HCT116 (cell line): Measurements from ENCODE around the gene ATP6V0D1. TPM values are rescaled to one million over a fixed set of nuclear protein-coding genes. Genes with fewer than 3 reads are reported as not detected.

Source experiments
- ATAC-seq: fragments of 200-7000 bp; cut with Tn5 transposase; 2 replicates; pipeline ENCODE4 v1.9.1; 2020; ENCODE audit warnings: mild to moderate bottlenecking, moderate library complexity
- BruUV-seq: library from RNA; stranded (reverse); fragments of 400-500 nt; replicated peaks from 2 replicates; lab custom pipeline; 2021; lab: Mats Ljungman, UMichigan
- CTCF ChIA-PET: fragments of 300-600 bp; sonication (Branson Sonifier 250); formaldehyde crosslinking; loops from one replicate; lab custom pipeline; 2021; ENCODE audit warnings: antibody characterized with exemption; lab: Charles Lee
- POLR2A ChIA-PET: fragments of 300-600, 350-600 bp; sonication (Branson Sonifier 250); formaldehyde crosslinking; loops from one replicate; lab custom pipeline; 2021; ENCODE audit warnings: antibody characterized with exemption; lab: Charles Lee
- RAD21 ChIA-PET, 2 experiments: fragments of 300-600 bp; sonication (Branson Sonifier 250); formaldehyde crosslinking; loops; one replicate each; lab custom pipeline; 2023; ENCODE audit warnings: low total read pairs in 2 of 2; ENCODE audit not compliant: uncharacterized antibody in 2 of 2, unreplicated experiment in 2 of 2, low non-redundant PET in 1 of 2; lab: Charles Lee
- DNase-seq: peaks from one replicate; pipeline ENCODE4 v3.0.0-alpha.2; 2010; ENCODE audit warnings: low read depth, low spot score
- H2AFZ ChIP-seq: fragments of 200-600 bp; shearing (Covaris generic), sonication (generic); 2 replicates; pipeline ENCODE4 v1.6.1; 2017; ENCODE audit warnings: low read depth, mixed run types, mixed read lengths, antibody characterized with exemption, low read length; ENCODE audit not compliant: poor library complexity, severe bottlenecking
- H3K27ac ChIP-seq: 2 replicates; pipeline ENCODE4 v1.5.1; 2012; ENCODE audit warnings: low read depth, low read length
- H3K27me3 ChIP-seq: fragments of 200-600 bp; sonication (generic); 2 replicates; pipeline ENCODE4 v1.6.1; 2016; ENCODE audit warnings: mixed run types, low read length, mixed read lengths; ENCODE audit not compliant: insufficient read depth
- H3K36me3 ChIP-seq, 2 experiments: fragments of 200-500 bp in 1 of 2; fragments of 200-600 bp in 1 of 2; sonication (Bioruptor generic) in 1 of 2; sonication (generic) in 1 of 2; 2 replicates each; pipeline versions ENCODE4 v1.5.1 to v1.6.1; 2014 to 2016; ENCODE audit warnings: low read length in 2 of 2, inconsistent platforms in 1 of 2, mixed read lengths in 1 of 2, mixed run types in 1 of 2; ENCODE audit not compliant: insufficient read depth in 2 of 2, control insufficient read depth in 1 of 2
- H3K4me1 ChIP-seq, 2 experiments: fragments of 200-600 bp in 1 of 2; sonication (generic) in 1 of 2; 2 replicates each; pipeline versions ENCODE4 v1.5.1 to v1.6.1; 2012 to 2017; ENCODE audit warnings: low read length in 2 of 2, inconsistent platforms in 1 of 2, mild to moderate bottlenecking in 1 of 2, mixed read lengths in 1 of 2, mixed run types in 1 of 2, moderate library complexity in 1 of 2; ENCODE audit not compliant: insufficient read depth in 2 of 2, control insufficient read depth in 1 of 2
- H3K4me2 ChIP-seq: fragments of 200-600 bp; sonication (generic); 2 replicates; pipeline ENCODE4 v1.6.1; 2017; ENCODE audit warnings: mixed run types, low read length, mixed read lengths
- H3K4me3 ChIP-seq, 2 experiments: fragments of 200-600 bp in 1 of 2; sonication (generic) in 1 of 2; replicated peaks in 1 of 2; 2 replicates each; pipeline ENCODE4 v1.5.1; 2011 to 2016; ENCODE audit warnings: low read length in 2 of 2, control low read depth in 1 of 2, low read depth in 1 of 2, mild to moderate bottlenecking in 1 of 2, mixed read lengths in 1 of 2, mixed run types in 1 of 2
- H3K79me2 ChIP-seq: fragments of 200-600 bp; sonication (generic); 2 replicates; pipeline ENCODE4 v1.6.1; 2017; ENCODE audit warnings: mild to moderate bottlenecking, mixed run types, low read length, moderate library complexity, mixed read lengths; ENCODE audit not compliant: insufficient read depth
- H3K9ac ChIP-seq: fragments of 200-600 bp; sonication (generic); 2 replicates; pipeline ENCODE4 v1.6.1; 2016; ENCODE audit warnings: low read length, mixed read lengths
- H3K9me2 ChIP-seq: fragments of 200-600 bp; sonication (generic), shearing (Covaris generic); 2 replicates; pipeline ENCODE4 v1.6.1; 2017; ENCODE audit warnings: mixed run types, mild to moderate bottlenecking, moderate library complexity; ENCODE audit not compliant: insufficient read depth
- H3K9me3 ChIP-seq, 2 experiments: fragments of 200-500 bp in 1 of 2; fragments of 200-600 bp in 1 of 2; sonication (Bioruptor generic) in 1 of 2; sonication (generic) in 1 of 2; 2 replicates each; pipeline ENCODE4 v1.6.1; 2014 to 2017; ENCODE audit warnings: low read length in 2 of 2, mixed read lengths in 2 of 2, inconsistent platforms in 1 of 2, low read depth in 1 of 2, mild to moderate bottlenecking in 1 of 2, mixed run types in 1 of 2, moderate library complexity in 1 of 2; ENCODE audit not compliant: control insufficient read depth in 1 of 2, insufficient read depth in 1 of 2
- H4K20me1 ChIP-seq: fragments of 200-600 bp; sonication (generic), shearing (Covaris generic); 2 replicates; pipeline ENCODE4 v1.6.1; 2017; ENCODE audit warnings: mixed run types, mild to moderate bottlenecking, moderate library complexity; ENCODE audit not compliant: insufficient read depth
- ATF3 ChIP-seq: IDR thresholded peaks from 2 replicates; pipeline ENCODE4 v1.6.1; 2012
- CBX3 ChIP-seq: IDR thresholded peaks from 2 replicates; pipeline ENCODE4 v1.6.1; 2012; ENCODE audit warnings: low read depth
- CEBPB ChIP-seq: IDR thresholded peaks from 2 replicates; pipeline ENCODE4 v1.6.1; 2012; ENCODE audit warnings: low read depth
- EGR1 ChIP-seq: IDR thresholded peaks from 2 replicates; pipeline ENCODE4 v1.6.1; 2012; ENCODE audit warnings: low read depth
- EZH2phosphoT487 ChIP-seq: fragments of 200-600 bp; IDR thresholded peaks from 2 replicates; pipeline ENCODE4 v1.6.1; 2018; ENCODE audit warnings: antibody characterized with exemption, borderline replicate concordance
- FOSL1 ChIP-seq: IDR thresholded peaks from 2 replicates; pipeline ENCODE4 v1.6.1; 2012; ENCODE audit warnings: low read depth
- MAX ChIP-seq: IDR thresholded peaks from 2 replicates; pipeline ENCODE4 v1.6.1; 2012
- RAD21 ChIP-seq: IDR thresholded peaks from 2 replicates; pipeline ENCODE4 v1.6.1; 2012; ENCODE audit warnings: low read depth, mild to moderate bottlenecking
- SRF ChIP-seq: IDR thresholded peaks from 2 replicates; pipeline ENCODE4 v1.6.1; 2012; ENCODE audit warnings: low read depth
- TCF7L2 ChIP-seq: IDR thresholded peaks from 2 replicates; pipeline ENCODE4 v1.7.0; 2011; ENCODE audit warnings: borderline replicate concordance, inconsistent platforms; ENCODE audit not compliant: insufficient read depth, insufficient read length; ENCODE audit errors: extremely low read depth
- YY1 ChIP-seq: IDR thresholded peaks from 2 replicates; pipeline ENCODE4 v1.6.1; 2011; ENCODE audit warnings: low read length, low read depth, moderate library complexity, mild to moderate bottlenecking; ENCODE audit not compliant: insufficient replicate concordance; ENCODE audit errors: extremely low read depth
- ZBTB33 ChIP-seq: IDR thresholded peaks from 2 replicates; pipeline ENCODE4 v1.6.1; 2011; ENCODE audit warnings: mild to moderate bottlenecking, low read length, moderate library complexity; ENCODE audit not compliant: insufficient replicate concordance; ENCODE audit errors: extremely low read depth
- ZFX ChIP-seq: fragments of 450-650 bp; IDR thresholded peaks from 2 replicates; pipeline ENCODE4 v1.6.1; 2017
- intact Hi-C: fragments of 100-400 bp; cut with micrococcal nuclease; formaldehyde crosslinking; loops from 2 replicates; pipeline ENCODE4 v1.10.0; 2022
- total RNA-seq: library from RNA; stranded (reverse); gene quantifications from one replicate; pipeline ENCODE4 v1.2.1, GENCODE V29; 2021; ENCODE audit not compliant: unreplicated experiment

The ATP6V0D1 gene
- total RNA-seq, 1 experiment from 2014 or later = 36.6 TPM

GRCh38 chr16:67459066-67459860 lies 21.7 kb downstream of the ATP6V0D1 start:
- ATAC-seq = no peak
- Histone ChIP-seq H3K9me2 (no peaks in the 10 kb centered on the region), H2AFZ (no peak overlapping the region), H3K27ac (no peak overlapping the region), H3K9me3 (no peaks in the 10 kb centered on the region), H3K9ac (no peak overlapping the region), H4K20me1 (no peaks in the 10 kb centered on the region), H3K4me3 (no peak overlapping the region), H3K4me2 (no peak overlapping the region), H3K36me3 (no peaks in the 10 kb centered on the region), H3K4me1 (peaks cover 3 to 9% of the 10 kb centered on the region in 2 experiments; a peak in 3 of 4 replicates), H3K27me3 (no peaks in the 10 kb centered on the region), H3K79me2 (no peaks in the 10 kb centered on the region; the same call in 1 of the 2 replicates)
- RAD21 ChIA-PET = no interaction called here
- POLR2A ChIA-PET = no interaction called here
- CTCF ChIA-PET = interaction anchor here (1.4 kb wide), 1 partner anchor 31 kb away, joined by 4 read pairs; no protein-coding TSS in a partner anchor
- no peak for DNase-seq
- BruUV-seq = no TSS peak
- TF ChIP-seq ATF3 (no peak), EGR1 (no peak), SRF (no peak), MAX (no peak), YY1 (no peak), CBX3 (no peak), FOSL1 (no peak), TCF7L2 (no peak), RAD21 (no peak), CEBPB (no peak), EZH2phosphoT487 (no peak), ZFX (no peak), ZBTB33 (no peak)
- intact Hi-C loops = no loop called here
